K562 (cell line): ENCODE data around the gene DOCK1. TPM values are rescaled to one million over a fixed set of nuclear protein-coding genes. Genes with fewer than 3 reads are reported as not detected.

Experiments
- ATAC-seq: fragments of 200-7000 bp; cut with Tn5 transposase; 3 replicates; pipeline ENCODE4 v1.9.1; 2020; ENCODE audit warnings: moderate library complexity
- BruUV-seq: library from RNA; stranded (reverse); fragments of 400-500 nt; replicated peaks from 2 replicates; lab custom pipeline; 2021; lab: Mats Ljungman, UMichigan
- CTCF ChIA-PET: fragments of 300-600 bp; formaldehyde crosslinking; extraction: SDS; loops from one replicate; lab custom pipeline; 2021; ENCODE audit warnings: low intra/inter-chr PET ratio; lab: Yijun Ruan, JAX
- POLR2A ChIA-PET: fragments of 300-600, 350-650 bp; sonication (Branson Sonifier 250); formaldehyde crosslinking; extraction: SDS; loops from one replicate; lab custom pipeline; 2021; ENCODE audit warnings: antibody characterized with exemption, inconsistent platforms; lab: Yijun Ruan, JAX
- DNase-seq, 4 experiments: peaks; one replicate each; pipeline versions ENCODE4 v3.0.0 to v3.0.0-alpha.2; 2011 to 2018; ENCODE audit warnings: low spot score in 3 of 4, mixed read lengths in 3 of 4; ENCODE audit errors: extremely low read depth in 1 of 4
- FAIRE-seq: peaks from 2 replicates; lab custom pipeline; 2011; peaks lifted over from hg19 to GRCh38; lab: Jason Lieb, UNC
- H2AFZ ChIP-seq: 2 replicates; pipeline ENCODE4 v1.6.0; 2011; ENCODE audit warnings: low read depth, low read length, control low read depth, inconsistent platforms
- H3K27ac ChIP-seq: fragments of 200-600 bp; 3 replicates; pipeline ENCODE4 v1.8.0; 2011; ENCODE audit warnings: low read depth, mild to moderate bottlenecking, control low read depth, inconsistent platforms, low read length, moderate library complexity, mixed read lengths; ENCODE audit errors: extremely low read depth
- H3K27me3 ChIP-seq, 2 experiments: fragments of 300-600 bp in 1 of 2; 2 replicates in 1 of 2; 3 replicates in 1 of 2; pipeline versions ENCODE4 v1.6.0 to v1.8.0; 2011; ENCODE audit warnings: inconsistent platforms in 2 of 2, low read length in 2 of 2, mild to moderate bottlenecking in 1 of 2, mixed read lengths in 1 of 2, moderate library complexity in 1 of 2; ENCODE audit not compliant: control insufficient read depth in 2 of 2, insufficient read depth in 2 of 2
- H3K36me3 ChIP-seq: fragments of 300-600 bp; 3 replicates; pipeline ENCODE4 v1.8.0; 2011; ENCODE audit warnings: mild to moderate bottlenecking, low read length, inconsistent platforms; ENCODE audit not compliant: control insufficient read depth, insufficient read depth
- H3K4me1 ChIP-seq, 2 experiments: fragments of 200-600 bp in 1 of 2; replicated peaks in 1 of 2; 2 replicates in 1 of 2; 3 replicates in 1 of 2; pipeline versions ENCODE4 v1.5.1 to v1.8.0; 2011; ENCODE audit warnings: inconsistent platforms in 2 of 2, low read length in 2 of 2, mild to moderate bottlenecking in 1 of 2, mixed read lengths in 1 of 2, moderate library complexity in 1 of 2; ENCODE audit not compliant: control insufficient read depth in 2 of 2, insufficient read depth in 2 of 2
- H3K4me2 ChIP-seq: 2 replicates; pipeline ENCODE4 v1.6.1; 2011; ENCODE audit warnings: low read length, control low read depth, inconsistent platforms, mixed read lengths; ENCODE audit not compliant: insufficient read depth
- H3K4me3 ChIP-seq: fragments of 200-600 bp; sonication (generic), shearing (Covaris generic); 2 replicates; pipeline ENCODE4 v1.5.1; 2016; ENCODE audit warnings: control low read depth, inconsistent platforms
- H3K79me2 ChIP-seq: fragments of 200-600 bp; 3 replicates; pipeline ENCODE4 v1.8.0; 2011; ENCODE audit warnings: low read length, inconsistent platforms; ENCODE audit not compliant: control insufficient read depth, insufficient read depth
- H3K9ac ChIP-seq, 2 experiments: 2 replicates each; pipeline versions ENCODE4 v1.6.0 to v1.6.1; 2011; ENCODE audit warnings: low read depth in 2 of 2, low read length in 2 of 2, control low read depth in 1 of 2, inconsistent platforms in 1 of 2, mild to moderate bottlenecking in 1 of 2, mixed read lengths in 1 of 2; ENCODE audit not compliant: insufficient read depth in 1 of 2
- H3K9me1 ChIP-seq: one replicate; pipeline ENCODE4 v1.6.0; 2011; ENCODE audit warnings: inconsistent platforms, mild to moderate bottlenecking, low read length, moderate library complexity; ENCODE audit not compliant: control insufficient read depth, insufficient read depth
- H3K9me3 ChIP-seq: replicated peaks from 2 replicates; pipeline ENCODE4 v1.5.1; 2011; ENCODE audit warnings: low read depth, low read length, inconsistent platforms; ENCODE audit not compliant: control insufficient read depth, insufficient read depth
- H4K20me1 ChIP-seq: replicated peaks from 2 replicates; pipeline ENCODE4 v1.6.1; 2011; ENCODE audit warnings: low read length, inconsistent platforms, mixed read lengths; ENCODE audit not compliant: control insufficient read depth, insufficient read depth
- BRD9 ChIP-seq: fragments of 450-650 bp; IDR thresholded peaks from 2 replicates; pipeline ENCODE4 v1.6.1; 2018; ENCODE audit warnings: low read depth; ENCODE audit not compliant: partially characterized antibody
- CBX1 ChIP-seq: sonication (generic); IDR thresholded peaks from 2 replicates; pipeline ENCODE4 v1.6.1; 2016; ENCODE audit warnings: antibody characterized with exemption, low read depth, mild to moderate bottlenecking
- CEBPB ChIP-seq: fragments of 450-650 bp; IDR thresholded peaks from 2 replicates; pipeline ENCODE4 v1.6.1; 2016; ENCODE audit warnings: missing genetic modification characterization, missing compliant biosample characterization
- HNRNPLL ChIP-seq: fragments of 200-400 bp; formaldehyde crosslinking; IDR thresholded peaks from 2 replicates; pipeline ENCODE4 v1.6.1; 2017; ENCODE audit warnings: low read length, low read depth, mild to moderate bottlenecking; ENCODE audit not compliant: poor library complexity, severe bottlenecking
- KDM5B ChIP-seq: fragments of 200-600 bp; sonication (generic); IDR thresholded peaks from 2 replicates; pipeline ENCODE4 v1.6.1; 2012; ENCODE audit warnings: low read depth, mild to moderate bottlenecking, moderate library complexity, low read length, control low read depth, inconsistent platforms; ENCODE audit not compliant: insufficient replicate concordance
- MCM2 ChIP-seq: fragments of 450-650 bp; IDR thresholded peaks from 2 replicates; pipeline ENCODE4 v1.6.1; 2017; ENCODE audit warnings: low read depth, mild to moderate bottlenecking
- SAFB2 ChIP-seq: fragments of 200-400 bp; formaldehyde crosslinking; IDR thresholded peaks from 2 replicates; pipeline ENCODE4 v1.6.1; 2018; ENCODE audit warnings: borderline replicate concordance, low read length, low read depth, moderate library complexity; ENCODE audit not compliant: severe bottlenecking
- ZBTB2 ChIP-seq: fragments of 450-650 bp; IDR thresholded peaks from 2 replicates; pipeline ENCODE4 v1.6.1; 2016; ENCODE audit warnings: antibody characterized with exemption
- ZNF347 ChIP-seq: fragments of 450-650 bp; formaldehyde crosslinking; IDR thresholded peaks from 2 replicates; pipeline ENCODE4 v1.4.0; 2020; ENCODE audit warnings: low read depth, mild to moderate bottlenecking, moderate library complexity
- ZNF57 ChIP-seq: fragments of 450-650 bp; formaldehyde crosslinking; IDR thresholded peaks from 2 replicates; pipeline ENCODE4 v1.4.0; 2020; ENCODE audit warnings: mild to moderate bottlenecking, moderate library complexity
- ZNF668 ChIP-seq: fragments of 250-450 bp; sonication (Bioruptor Pico); IDR thresholded peaks from 2 replicates; pipeline ENCODE4 v1.8.0; 2022; ENCODE audit warnings: mild to moderate bottlenecking, inconsistent platforms
- WGBS: fragments of 100-300 bp; shearing (Covaris generic); methylation state at CpG from one replicate; pipeline ENCODE4 v1.1.6; 2016; ENCODE audit warnings: low coverage, mixed read lengths; ENCODE audit not compliant: insufficient coverage; ENCODE audit errors: missing lambda C conversion rate; 5-methylcytosine and 5-hydroxymethylcytosine counted together
- in situ Hi-C: fragments of 300-500 bp; cut with MboI; formaldehyde crosslinking; loops from 4 replicates; pipeline ENCODE4 v1.15.0; 2018; ENCODE audit warnings: inconsistent platforms, mixed read lengths
- intact Hi-C: fragments of 100-400 bp; cut with micrococcal nuclease; formaldehyde crosslinking; loops from 2 replicates; pipeline ENCODE4 v1.14.2; 2022
- polyA plus RNA-seq, 8 experiments: library from polyadenylated mRNA; depleted of rRNA in 4 of 8; stranded (reverse) in 5 of 8; unstranded in 3 of 8; fragments of >200 nt; fragmentation: Nextera tagmentation in 2 of 8; fragmentation: Illumina TruSeq in 1 of 8; extraction: Ambion mirVana in 2 of 8; extraction: Trizol in 1 of 8; gene quantifications; 2 replicates each; pipeline versions ENCODE4 v1.2.1 to v1.2.3, GENCODE V29; 2011 to 2014; ENCODE audit warnings: inconsistent platforms in 1 of 8, missing spikeins in 1 of 8
- total RNA-seq, 7 experiments: library from RNA; depleted of rRNA in 6 of 7; stranded (reverse); fragments of >200 nt in 6 of 7; fragmentation: Illumina TruSeq in 2 of 7; extraction: Trizol in 2 of 7; gene quantifications; 2 replicates each; pipeline versions ENCODE4 v1.2.1 to v1.2.3, GENCODE V29; 2011 to 2021; ENCODE audit warnings: low replicate concordance in 1 of 7

Gene DOCK1
- total and polyA plus RNA-seq, 9 of the 15 experiments (the other 6 are each of a cell fraction or from before 2014, with no cell fraction given), result 0.31 TPM; not detected in 8

GRCh38 chr10:127081851-127082345 lies 176.7 kb downstream of the DOCK1 start:
- 0% methylated on average over 8 of the region's 10 CpGs for WGBS
- TF ChIP-seq ZNF668, result no peak
- TF ChIP-seq MCM2, result no peak
- no peak for TF ChIP-seq ZNF57
- no peak for TF ChIP-seq HNRNPLL
- TF ChIP-seq ZBTB2, result no peak
- TF ChIP-seq SAFB2, result no peak
- no peak for TF ChIP-seq CEBPB (tag)
- TF ChIP-seq ZNF347 (CRISPR knock-in tag), result no peak
- TF ChIP-seq CBX1, result no peak
- no peak for TF ChIP-seq BRD9
- TF ChIP-seq KDM5B, result no peak
- TF ChIP-seq, all 486 proteins: peak for 0
- H3K9ac ChIP-seq, result no peak overlapping the region
- POLR2A ChIA-PET, result no interaction called here
- no peaks in the 10 kb centered on the region for H3K79me2 ChIP-seq
- intact Hi-C loops (no loop called here), in situ Hi-C loops (no loop called here)
- CTCF ChIA-PET, result no interaction called here
- H4K20me1 ChIP-seq, result no peaks in the 10 kb centered on the region
- DNase-seq, result no peak
- H3K4me3 ChIP-seq, result no peak overlapping the region
- H2AFZ ChIP-seq, result no peak overlapping the region
- no peaks in the 10 kb centered on the region for H3K27me3 ChIP-seq
- H3K36me3 ChIP-seq, result no peaks in the 10 kb centered on the region
- FAIRE-seq, result no peak
- no peak overlapping the region for H3K27ac ChIP-seq
- H3K4me2 ChIP-seq, result no peak overlapping the region
- H3K9me3 ChIP-seq, result no peaks in the 10 kb centered on the region
- H3K4me1 ChIP-seq, result no peaks in the 10 kb centered on the region
- BruUV-seq, result no TSS peak
- ATAC-seq, result no peak
- no peaks in the 10 kb centered on the region for H3K9me1 ChIP-seq
